BE2C (cell line): Measurements from ENCODE around the gene TAF1A.
"Not testable (repeated sequence)": the region's sequence is repeated elsewhere in the genome, so short reads cannot be mapped to it uniquely, and the experiment has no call there.

Experiments used
- DNase-seq: peaks from one replicate; pipeline ENCODE4 v3.0.0-alpha.2; 2020
- H3K27me3 ChIP-seq: fragments of 250-450 bp; sonication (Bioruptor Pico); 2 replicates; pipeline ENCODE4 v1.5.1; 2020; ENCODE audit warnings: mild to moderate bottlenecking
- H3K36me3 ChIP-seq: fragments of 250-450 bp; sonication (Bioruptor Pico); 2 replicates; pipeline ENCODE4 v1.5.1; 2020; ENCODE audit warnings: mild to moderate bottlenecking
- H3K4me1 ChIP-seq: fragments of 250-450 bp; sonication (Bioruptor Pico); 2 replicates; pipeline ENCODE4 v1.5.1; 2020
- H3K4me3 ChIP-seq: 2 replicates; pipeline ENCODE4 v1.5.1; 2011; ENCODE audit warnings: low read depth, low read length
- H3K9me3 ChIP-seq: fragments of 250-450 bp; sonication (Bioruptor Pico); 2 replicates; pipeline ENCODE4 v1.5.1; 2020
- CTCF ChIP-seq: IDR thresholded peaks from 2 replicates; pipeline ENCODE4 v1.5.1; 2012; ENCODE audit warnings: mild to moderate bottlenecking, low read depth, low read length

Gene TAF1A

GRCh38 chr1:222618001-222618879 is 28.5 kb upstream of the TAF1A start, which contains the start of gene MIA3:
MIA3 (plus strand) TSS chr1:222618097; CDS start chr1:222618111, 14 bp downstream.
- no peak for TF ChIP-seq CTCF

GRCh38 chr1:222617367-222617951 is 27.7 kb upstream of the TAF1A start:
- H3K9me3 ChIP-seq: no peaks in the 10 kb centered on the region
- H3K27me3 ChIP-seq: peaks cover 5% of the 10 kb centered on the region; the same call in 1 of the 2 replicates
- peak; percentile 98 for DNase-seq
- H3K36me3 ChIP-seq: no peaks in the 10 kb centered on the region; the same call in 1 of the 2 replicates
- no peaks in the 10 kb centered on the region for H3K4me1 ChIP-seq
- TF ChIP-seq CTCF: no peak
- peak overlapping the region; percentile 61 for H3K4me3 ChIP-seq

More at GRCh38 chr1:222618001-222618879, 28.5 kb upstream of the TAF1A start, which contains the start of gene MIA3:
- H3K9me3 ChIP-seq: no peaks in the 10 kb centered on the region
- peaks cover 5% of the 10 kb centered on the region; the same call in 1 of the 2 replicates for H3K27me3 ChIP-seq
- peak within 1 kb of the TSS; percentile 78 for H3K4me3 ChIP-seq
- no peaks in the 10 kb centered on the region; the same call in 1 of the 2 replicates for H3K36me3 ChIP-seq
- DNase-seq: peak; percentile 22
- H3K4me1 ChIP-seq: no peaks in the 10 kb centered on the region

GRCh38 chr1:222616525-222616924 is 26.8 kb upstream of the TAF1A start:
- DNase-seq: no peak
- Histone ChIP-seq H3K4me3 (no peak overlapping the region), H3K36me3 (no peaks in the 10 kb centered on the region; the same call in 1 of the 2 replicates), H3K27me3 (peaks cover 8% of the 10 kb centered on the region; the same call in 1 of the 2 replicates), H3K4me1 (no peaks in the 10 kb centered on the region), H3K9me3 (no peaks in the 10 kb centered on the region)
- no peak for TF ChIP-seq CTCF

GRCh38 chr1:222613627-222614026 is 23.9 kb upstream of the TAF1A start:
- H3K9me3 ChIP-seq: no peaks in the 10 kb centered on the region
- no peak for TF ChIP-seq CTCF
- H3K27me3 ChIP-seq: peaks cover 9% of the 10 kb centered on the region; the same call in 1 of the 2 replicates
- H3K4me3 ChIP-seq: no peak overlapping the region
- no peaks in the 10 kb centered on the region for H3K4me1 ChIP-seq
- no peaks in the 10 kb centered on the region for H3K36me3 ChIP-seq
- DNase-seq: no peak

GRCh38 chr1:222610728-222611127 is 21.0 kb upstream of the TAF1A start:
- no peaks in the 10 kb centered on the region for H3K36me3 ChIP-seq
- no peaks in the 10 kb centered on the region for H3K9me3 ChIP-seq
- DNase-seq: no peak
- no peaks in the 10 kb centered on the region; the same call in 1 of the 2 replicates for H3K4me1 ChIP-seq
- H3K27me3 ChIP-seq: peaks cover 9% of the 10 kb centered on the region; the same call in 1 of the 2 replicates
- H3K4me3 ChIP-seq: no peak overlapping the region
- no peak for TF ChIP-seq CTCF

GRCh38 chr1:222609111-222609510 is 19.4 kb upstream of the TAF1A start:
- not testable (repeated sequence) for H3K4me1 ChIP-seq, H3K4me3 ChIP-seq, DNase-seq, H3K9me3 ChIP-seq, H3K36me3 ChIP-seq, H3K27me3 ChIP-seq
